GM21529 (cell line): Measurements from ENCODE around the gene RASSF8.

Source experiments
- ATAC-seq: cut with Tn5 transposase; IDR thresholded peaks from one replicate; pipeline ENCODE4 v1.9.1; 2021; ENCODE audit not compliant: unreplicated experiment

The RASSF8 gene

GRCh38 chr12:26026713-26027112 is 68.2 kb downstream of the RASSF8 start:
- no peak for ATAC-seq

- no peak for ATAC-seq
Measured at GRCh38 chr12:26027401-26027800, 68.9 kb downstream of the RASSF8 start.

GRCh38 chr12:26028953-26029735 is 70.7 kb downstream of the RASSF8 start:
- no peak for ATAC-seq

GRCh38 chr12:26029736-26030022 is 71.2 kb downstream of the RASSF8 start:
- ATAC-seq = no peak

GRCh38 chr12:26030371-26030770 is 71.9 kb downstream of the RASSF8 start:
- no peak for ATAC-seq

GRCh38 chr12:26031318-26031717 is 72.8 kb downstream of the RASSF8 start:
- no peak for ATAC-seq

- no peak for ATAC-seq
Measured at GRCh38 chr12:26031827-26032226, 73.3 kb downstream of the RASSF8 start.

GRCh38 chr12:26032290-26032689 is 73.8 kb downstream of the RASSF8 start:
- no peak for ATAC-seq

GRCh38 chr12:26032719-26033241 is 74.3 kb downstream of the RASSF8 start:
- no peak for ATAC-seq

GRCh38 chr12:26034371-26035142 is 76.1 kb downstream of the RASSF8 start:
- no peak for ATAC-seq

- ATAC-seq = no peak
Measured at GRCh38 chr12:26036877-26037276, 78.4 kb downstream of the RASSF8 start.

GRCh38 chr12:26037615-26038220 is 79.2 kb downstream of the RASSF8 start:
- ATAC-seq = no peak

- no peak for ATAC-seq
Measured at GRCh38 chr12:26042645-26043044, 84.2 kb downstream of the RASSF8 start.

GRCh38 chr12:26043135-26044006 is 84.9 kb downstream of the RASSF8 start:
- ATAC-seq = no peak

GRCh38 chr12:26044007-26044394 is 85.5 kb downstream of the RASSF8 start:
- no peak for ATAC-seq

- no peak for ATAC-seq
Measured at GRCh38 chr12:26044592-26044991, 86.1 kb downstream of the RASSF8 start.

GRCh38 chr12:26046203-26046602 is 87.7 kb downstream of the RASSF8 start:
- no peak for ATAC-seq

- no peak for ATAC-seq
Measured at GRCh38 chr12:26046906-26047305, 88.4 kb downstream of the RASSF8 start.

GRCh38 chr12:26047401-26048226 is 89.1 kb downstream of the RASSF8 start:
- ATAC-seq = no peak

- no peak for ATAC-seq
Measured at GRCh38 chr12:26052652-26053051, 94.2 kb downstream of the RASSF8 start.
